Endothelial cell of umbilical vein (primary cell): ENCODE data around the gene BAG5. TPM values are rescaled to one million over a fixed set of nuclear protein-coding genes. Genes with fewer than 3 reads are reported as not detected.

ENCODE experiments used
- BruUV-seq: library from RNA; stranded (reverse); fragments of 400-500 nt; replicated peaks from 2 replicates; lab custom pipeline; 2021; lab: Mats Ljungman, UMichigan
- CTCF ChIA-PET: fragments of 300-600, 350-600 bp; sonication (Branson Sonifier 250); formaldehyde crosslinking; loops from one replicate; lab custom pipeline; 2021; ENCODE audit warnings: antibody characterized with exemption, inconsistent platforms; lab: Charles Lee
- POLR2A ChIA-PET: fragments of 300-600, 350-600 bp; sonication (Branson Sonifier 250); formaldehyde crosslinking; loops from one replicate; lab custom pipeline; 2021; ENCODE audit warnings: antibody characterized with exemption, inconsistent platforms; lab: Charles Lee
- DNase-seq: peaks from one replicate; pipeline ENCODE4 v3.0.0-alpha.2; 2011; ENCODE audit warnings: low read depth, low spot score
- FAIRE-seq: peaks from 2 replicates; lab custom pipeline; 2011; peaks lifted over from hg19 to GRCh38; lab: Jason Lieb, UNC
- H2AFZ ChIP-seq: 2 replicates; pipeline ENCODE4 v1.6.0; 2012; ENCODE audit warnings: low read depth, low read length, control low read depth, inconsistent platforms
- H3K27ac ChIP-seq: 2 replicates; pipeline ENCODE4 v1.5.1; 2011; ENCODE audit warnings: low read depth, mild to moderate bottlenecking, control low read depth, low read length, moderate library complexity; ENCODE audit not compliant: insufficient read depth
- H3K27me3 ChIP-seq, 2 experiments: 2 replicates each; pipeline versions ENCODE4 v1.6.0 to v1.6.1; 2011; ENCODE audit warnings: low read length in 2 of 2, mixed read lengths in 1 of 2; ENCODE audit not compliant: control insufficient read depth in 2 of 2, insufficient read depth in 2 of 2
- H3K36me3 ChIP-seq, 2 experiments: 2 replicates in 1 of 2; 3 replicates in 1 of 2; pipeline ENCODE4 v1.5.1; 2011; ENCODE audit warnings: low read length in 2 of 2, mild to moderate bottlenecking in 1 of 2, moderate library complexity in 1 of 2; ENCODE audit not compliant: control insufficient read depth in 2 of 2, insufficient read depth in 2 of 2; ENCODE audit errors: extremely low read depth in 1 of 2
- H3K4me1 ChIP-seq: 3 replicates; pipeline ENCODE4 v1.5.1; 2011; ENCODE audit warnings: mild to moderate bottlenecking, low read length; ENCODE audit not compliant: control insufficient read depth, insufficient read depth; ENCODE audit errors: extremely low read depth
- H3K4me2 ChIP-seq: 2 replicates; pipeline ENCODE4 v1.6.1; 2011; ENCODE audit warnings: low read length, control low read depth, mixed read lengths; ENCODE audit not compliant: insufficient read depth
- H3K4me3 ChIP-seq, 3 experiments: fragments of 200-600 bp in 1 of 3; sonication (generic), shearing (Covaris generic) in 1 of 3; replicated peaks in 1 of 3; 2 replicates each; pipeline ENCODE4 v1.5.1; 2011 to 2016; ENCODE audit warnings: control low read depth in 3 of 3, low read length in 3 of 3, mild to moderate bottlenecking in 2 of 3, inconsistent platforms in 1 of 3, low read depth in 1 of 3, moderate library complexity in 1 of 3; ENCODE audit not compliant: insufficient read depth in 1 of 3
- H3K79me2 ChIP-seq: 2 replicates; pipeline ENCODE4 v1.6.0; 2012; ENCODE audit warnings: low read length, inconsistent platforms; ENCODE audit not compliant: control insufficient read depth, insufficient read depth
- H3K9ac ChIP-seq: replicated peaks from 2 replicates; pipeline ENCODE3; 2011; ENCODE audit warnings: low read length, control low read depth; ENCODE audit not compliant: insufficient read depth; ENCODE audit errors: extremely low read depth
- H3K9me1 ChIP-seq: replicated peaks from 3 replicates; pipeline ENCODE4 v1.6.0; 2011; ENCODE audit warnings: mild to moderate bottlenecking, low read length; ENCODE audit not compliant: control insufficient read depth, insufficient read depth; ENCODE audit errors: extremely low read depth
- H3K9me3 ChIP-seq: replicated peaks from 2 replicates; pipeline ENCODE4 v1.5.1; 2012; ENCODE audit warnings: low read length, inconsistent platforms; ENCODE audit not compliant: control insufficient read depth, insufficient read depth
- H4K20me1 ChIP-seq: replicated peaks from 2 replicates; pipeline ENCODE3; 2011; ENCODE audit warnings: mild to moderate bottlenecking, low read length; ENCODE audit not compliant: control insufficient read depth, insufficient read depth; ENCODE audit errors: extremely low read depth
- EZH2 ChIP-seq: IDR thresholded peaks from 2 replicates; pipeline ENCODE4 v1.6.1; 2012; ENCODE audit warnings: borderline replicate concordance, low read depth, mild to moderate bottlenecking, moderate library complexity, low read length, inconsistent platforms; ENCODE audit not compliant: severe bottlenecking
- POLR2A ChIP-seq: IDR thresholded peaks from 2 replicates; pipeline ENCODE4 v1.6.1; 2012; ENCODE audit warnings: low read depth, mild to moderate bottlenecking, control low read depth, low read length
- POLR2AphosphoS5 ChIP-seq: IDR thresholded peaks from 2 replicates; pipeline ENCODE4 v1.6.1; 2012; ENCODE audit warnings: low read depth, mild to moderate bottlenecking, control low read depth, low read length, moderate library complexity; ENCODE audit not compliant: insufficient read depth
- dilution Hi-C: fragments of 300-500 bp; cut with MboI; formaldehyde crosslinking; loops from one replicate; pipeline ENCODE4 v1.15.0; 2019; ENCODE audit warnings: low sequenced_read_pairs; ENCODE audit not compliant: extremely low pct_ligation_motif_present
- intact Hi-C: fragments of 100-400 bp; cut with micrococcal nuclease; formaldehyde crosslinking; loops from one replicate; pipeline ENCODE4 v1.10.0; 2022
- polyA plus RNA-seq, 4 experiments: library from polyadenylated mRNA; depleted of rRNA in 3 of 4; stranded (reverse) in 3 of 4; unstranded in 1 of 4; fragments of >200 nt; gene quantifications; 2 replicates each; pipeline versions ENCODE4 v1.2.1 to v1.2.3, GENCODE V29; 2011 to 2012; ENCODE audit warnings: missing spikeins in 1 of 4
- total RNA-seq: library from RNA; stranded (reverse); gene quantifications from 2 replicates; pipeline ENCODE4 v1.2.3, GENCODE V29; 2021
- TF ChIP-seq, protein P1 (sequence below), 2 donors: IDR thresholded peaks; 1 replicate in 1 of 2; 2 replicates in 1 of 2; pipeline ENCODE4 v1.5.1; 2011; ENCODE audit warnings: low read length in 2 of 2, mild to moderate bottlenecking in 2 of 2, moderate library complexity in 2 of 2, control low read depth in 1 of 2, inconsistent platforms in 1 of 2, low read depth in 1 of 2; ENCODE audit not compliant: insufficient read depth in 1 of 2; ENCODE audit errors: extremely low read depth in 1 of 2

The BAG5 gene
- total and polyA plus RNA-seq, 2 donors (not counting 3 experiments of a cell fraction or from before 2014, with no cell fraction given), result 6.3 to 32.5 TPM

- TF ChIP-seq POLR2AphosphoS5 (peak; percentile 10), EZH2 (no peak)
- H3K79me2 ChIP-seq, result no peaks in the 10 kb centered on the region
- H3K4me1 ChIP-seq, result peaks cover 11% of the 10 kb centered on the region
- H3K4me3 ChIP-seq, result no peak overlapping the region
- no peaks in the 10 kb centered on the region for H3K36me3 ChIP-seq
- H4K20me1 ChIP-seq, result no peaks in the 10 kb centered on the region
- no peak overlapping the region for H3K9ac ChIP-seq
- H3K4me2 ChIP-seq, result no peak overlapping the region
- dilution Hi-C loops, result no loop called here
- DNase-seq (no peak), FAIRE-seq (no peak)
- H3K9me1 ChIP-seq, result no peaks in the 10 kb centered on the region
- ChIA-PET POLR2A (no interaction called here), CTCF (interaction anchor here (3.1 to 8.0 kb wide), 2 partner anchors 18 to 30 kb away, joined by 33 to 209 read pairs; no protein-coding TSS in a partner anchor)
- H2AFZ ChIP-seq, result no peak overlapping the region
- H3K27me3 ChIP-seq, result peaks cover 0 to 9% of the 10 kb centered on the region in 2 experiments
- intact Hi-C loops, result no loop called here
- BruUV-seq, result no TSS peak
- H3K27ac ChIP-seq, result no peak overlapping the region
- H3K9me3 ChIP-seq, result no peaks in the 10 kb centered on the region
Observed at GRCh38 chr14:103516426-103517173, 45.9 kb downstream of the BAG5 start.

GRCh38 chr14:103514596-103515421 is 47.6 kb downstream of the BAG5 start:
- H3K9me1 ChIP-seq, result no peaks in the 10 kb centered on the region
- H3K27ac ChIP-seq, result no peak overlapping the region
- dilution Hi-C loops, result no loop called here
- POLR2A ChIA-PET, result no interaction called here
- no peaks in the 10 kb centered on the region for H4K20me1 ChIP-seq
- intact Hi-C loops, result no loop called here
- TF ChIP-seq POLR2AphosphoS5 (peak; percentile 26), POLR2A (peak; percentile 16)
- TF ChIP-seq, protein P1, sequence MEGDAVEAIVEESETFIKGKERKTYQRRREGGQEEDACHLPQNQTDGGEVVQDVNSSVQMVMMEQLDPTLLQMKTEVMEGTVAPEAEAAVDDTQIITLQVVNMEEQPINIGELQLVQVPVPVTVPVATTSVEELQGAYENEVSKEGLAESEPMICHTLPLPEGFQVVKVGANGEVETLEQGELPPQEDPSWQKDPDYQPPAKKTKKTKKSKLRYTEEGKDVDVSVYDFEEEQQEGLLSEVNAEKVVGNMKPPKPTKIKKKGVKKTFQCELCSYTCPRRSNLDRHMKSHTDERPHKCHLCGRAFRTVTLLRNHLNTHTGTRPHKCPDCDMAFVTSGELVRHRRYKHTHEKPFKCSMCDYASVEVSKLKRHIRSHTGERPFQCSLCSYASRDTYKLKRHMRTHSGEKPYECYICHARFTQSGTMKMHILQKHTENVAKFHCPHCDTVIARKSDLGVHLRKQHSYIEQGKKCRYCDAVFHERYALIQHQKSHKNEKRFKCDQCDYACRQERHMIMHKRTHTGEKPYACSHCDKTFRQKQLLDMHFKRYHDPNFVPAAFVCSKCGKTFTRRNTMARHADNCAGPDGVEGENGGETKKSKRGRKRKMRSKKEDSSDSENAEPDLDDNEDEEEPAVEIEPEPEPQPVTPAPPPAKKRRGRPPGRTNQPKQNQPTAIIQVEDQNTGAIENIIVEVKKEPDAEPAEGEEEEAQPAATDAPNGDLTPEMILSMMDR (IDR thresholded peaks at IDR 0.05; ENCODE audit: extremely low read depth in 1 of 2, insufficient read depth in 1 of 2, low read depth in 1 of 2, low read length in 2 of 2), result no peak
- no peak overlapping the region for H3K9ac ChIP-seq
- H3K79me2 ChIP-seq, result no peaks in the 10 kb centered on the region
- DNase-seq, result no peak
- H3K4me1 ChIP-seq, result peaks cover 7% of the 10 kb centered on the region
- no TSS peak for BruUV-seq
- no peak overlapping the region for H3K4me3 ChIP-seq
- no peak overlapping the region for H2AFZ ChIP-seq
- no peaks in the 10 kb centered on the region for H3K9me3 ChIP-seq
- H3K36me3 ChIP-seq, result peaks cover 4 to 8% of the 10 kb centered on the region in 2 experiments
- no peaks in the 10 kb centered on the region for H3K27me3 ChIP-seq
- no peak for FAIRE-seq
- CTCF ChIA-PET, result interaction anchor here (8.0 kb wide), 1 partner anchor 32 kb away, joined by 209 read pairs; no protein-coding TSS in a partner anchor
- no peak overlapping the region for H3K4me2 ChIP-seq
